Right lobe of liver (tissue), 4 donors: Measurements from ENCODE around the gene TRIM66.

Experiments
- POLR2A ChIP-seq: fragments of 450-650 bp; IDR thresholded peaks from one replicate; pipeline ENCODE4 v1.6.1; 2017; ENCODE audit warnings: antibody characterized with exemption, mild to moderate bottlenecking
- TF ChIP-seq, protein P1 (sequence below), 4 donors: fragments of 200-600 bp in 3 of 4; fragments of 450-650 bp in 1 of 4; IDR thresholded peaks; one replicate each; pipeline versions ENCODE4 v1.5.1 to v1.8.0; 2016 to 2022; ENCODE audit warnings: antibody characterized with exemption in 4 of 4, mild to moderate bottlenecking in 2 of 4
- donor health status: DM: no; HTN: no; CAD: no.
- donor health status: DM: no; HTN: no; CAD: no.
- donor health status: DM: no; HTN: yes; CAD: no.

DNA sequence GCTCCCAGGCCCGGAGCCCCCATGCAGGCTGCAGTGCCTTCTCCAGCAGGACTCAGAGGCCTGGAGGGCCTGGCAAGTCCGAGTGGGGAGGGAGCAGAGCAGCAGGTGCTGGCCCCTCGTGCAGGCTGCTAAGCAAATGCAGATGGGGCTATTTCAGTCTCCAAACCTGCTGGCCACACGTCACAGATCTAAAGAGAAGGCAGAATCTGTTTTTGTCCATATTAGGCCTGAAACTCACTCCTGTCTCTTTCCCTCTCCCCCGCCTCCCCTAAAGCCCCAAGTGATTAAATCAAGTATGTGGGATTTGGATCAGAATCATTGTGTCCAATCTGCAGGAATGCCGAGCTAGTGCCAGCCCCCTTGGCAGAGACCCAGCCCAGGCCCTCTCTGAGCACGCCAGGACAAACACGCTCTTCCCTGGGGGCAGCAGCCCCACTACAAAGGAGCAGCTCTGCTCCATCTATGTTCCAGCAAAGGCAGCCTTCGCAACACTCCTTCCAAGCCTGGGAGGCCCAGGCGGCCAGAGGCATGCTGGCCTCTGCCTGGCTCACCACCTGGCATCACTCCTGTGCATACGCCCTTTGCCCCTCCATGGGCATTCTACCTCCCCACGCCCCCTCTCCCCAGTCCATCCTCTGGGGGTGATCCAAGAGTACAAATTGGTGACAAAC lies 26.7 kb upstream of the TRIM66 start:
- TF ChIP-seq POLR2A = no peak
- TF ChIP-seq, protein P1, sequence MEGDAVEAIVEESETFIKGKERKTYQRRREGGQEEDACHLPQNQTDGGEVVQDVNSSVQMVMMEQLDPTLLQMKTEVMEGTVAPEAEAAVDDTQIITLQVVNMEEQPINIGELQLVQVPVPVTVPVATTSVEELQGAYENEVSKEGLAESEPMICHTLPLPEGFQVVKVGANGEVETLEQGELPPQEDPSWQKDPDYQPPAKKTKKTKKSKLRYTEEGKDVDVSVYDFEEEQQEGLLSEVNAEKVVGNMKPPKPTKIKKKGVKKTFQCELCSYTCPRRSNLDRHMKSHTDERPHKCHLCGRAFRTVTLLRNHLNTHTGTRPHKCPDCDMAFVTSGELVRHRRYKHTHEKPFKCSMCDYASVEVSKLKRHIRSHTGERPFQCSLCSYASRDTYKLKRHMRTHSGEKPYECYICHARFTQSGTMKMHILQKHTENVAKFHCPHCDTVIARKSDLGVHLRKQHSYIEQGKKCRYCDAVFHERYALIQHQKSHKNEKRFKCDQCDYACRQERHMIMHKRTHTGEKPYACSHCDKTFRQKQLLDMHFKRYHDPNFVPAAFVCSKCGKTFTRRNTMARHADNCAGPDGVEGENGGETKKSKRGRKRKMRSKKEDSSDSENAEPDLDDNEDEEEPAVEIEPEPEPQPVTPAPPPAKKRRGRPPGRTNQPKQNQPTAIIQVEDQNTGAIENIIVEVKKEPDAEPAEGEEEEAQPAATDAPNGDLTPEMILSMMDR (IDR thresholded peaks at IDR 0.05) = no peak
